SU-DHL-6 (cell line): ENCODE measurements around the gene RPUSD4.
A peak's percentile ranks its signal among the peaks of the same experiment; 100 is the strongest.

Experiments
- H2AFZ ChIP-seq: fragments of 200-600 bp; sonication (generic); 2 replicates; pipeline ENCODE4 v1.6.1; 2014; ENCODE audit warnings: low read depth, mild to moderate bottlenecking, moderate library complexity, mixed read lengths, antibody characterized with exemption, low read length; ENCODE audit not compliant: severe bottlenecking
- H3F3A ChIP-seq: fragments of 200-600 bp; shearing (Covaris generic); 2 replicates; pipeline ENCODE4 v1.6.0; 2016; ENCODE audit warnings: antibody characterized with exemption, mild to moderate bottlenecking; ENCODE audit not compliant: insufficient read depth
- H3K27ac ChIP-seq: fragments of 200-600 bp; sonication (generic); 2 replicates; pipeline ENCODE4 v1.5.1; 2016; ENCODE audit warnings: low read depth, mild to moderate bottlenecking, low read length, moderate library complexity, mixed read lengths
- H3K27me3 ChIP-seq: fragments of 200-600 bp; sonication (generic), shearing (Covaris generic); 2 replicates; pipeline ENCODE4 v1.6.0; 2014; ENCODE audit warnings: mild to moderate bottlenecking, low read length
- H3K36me3 ChIP-seq: fragments of 200-600 bp; sonication (generic); 2 replicates; pipeline ENCODE4 v1.6.1; 2014; ENCODE audit warnings: mild to moderate bottlenecking, low read length, mixed read lengths
- H3K4me2 ChIP-seq: fragments of 300-600, 200-600 bp; shearing (Covaris generic), sonication (generic); 2 replicates; pipeline ENCODE4 v1.6.0; 2014; ENCODE audit warnings: low read length, low read depth, mild to moderate bottlenecking; ENCODE audit not compliant: poor library complexity, severe bottlenecking
- H3K4me3 ChIP-seq: fragments of 200-600 bp; sonication (generic); 2 replicates; pipeline ENCODE4 v1.5.1; 2014; ENCODE audit warnings: antibody characterized with exemption, low read length, mild to moderate bottlenecking, mixed read lengths; ENCODE audit not compliant: insufficient read depth, poor library complexity, severe bottlenecking
- H3K79me2 ChIP-seq: fragments of 200-600 bp; sonication (generic); 2 replicates; pipeline ENCODE4 v1.6.1; 2014; ENCODE audit warnings: mild to moderate bottlenecking, low read length, moderate library complexity; ENCODE audit not compliant: insufficient read depth
- H3K9ac ChIP-seq: fragments of 200-600 bp; sonication (generic); 2 replicates; pipeline ENCODE4 v1.7.0; 2014; ENCODE audit warnings: mild to moderate bottlenecking, low read length
- H3K9me2 ChIP-seq: fragments of 200-600 bp; sonication (generic); replicated peaks from 2 replicates; pipeline ENCODE4 v1.6.1; 2014; ENCODE audit warnings: low read length; ENCODE audit not compliant: insufficient read depth
- H3K9me3 ChIP-seq: fragments of 200-600 bp; sonication (generic); 2 replicates; pipeline ENCODE4 v1.6.1; 2014; ENCODE audit warnings: low read length, mixed read lengths; ENCODE audit not compliant: insufficient read depth
- H4K20me1 ChIP-seq: fragments of 200-600 bp; sonication (generic); 2 replicates; pipeline ENCODE4 v1.6.1; 2014; ENCODE audit warnings: low read depth, mild to moderate bottlenecking, antibody characterized with exemption, low read length, moderate library complexity, mixed read lengths
- EZH2phosphoT487 ChIP-seq: fragments of 200-600 bp; sonication (generic), shearing (Covaris generic); conservative IDR thresholded peaks from 2 replicates; pipeline ENCODE4 v1.6.1; 2018; ENCODE audit warnings: mild to moderate bottlenecking, antibody characterized with exemption, low read length, moderate library complexity, mixed read lengths
- TF ChIP-seq, protein P1 (sequence below): fragments of 200-600 bp; sonication (generic); IDR thresholded peaks from one replicate; pipeline ENCODE4 v1.5.1; 2017; ENCODE audit warnings: antibody characterized with exemption, mild to moderate bottlenecking, low read length, moderate library complexity; ENCODE audit not compliant: insufficient read depth, poor library complexity, severe bottlenecking

RPUSD4 gene

DNA sequence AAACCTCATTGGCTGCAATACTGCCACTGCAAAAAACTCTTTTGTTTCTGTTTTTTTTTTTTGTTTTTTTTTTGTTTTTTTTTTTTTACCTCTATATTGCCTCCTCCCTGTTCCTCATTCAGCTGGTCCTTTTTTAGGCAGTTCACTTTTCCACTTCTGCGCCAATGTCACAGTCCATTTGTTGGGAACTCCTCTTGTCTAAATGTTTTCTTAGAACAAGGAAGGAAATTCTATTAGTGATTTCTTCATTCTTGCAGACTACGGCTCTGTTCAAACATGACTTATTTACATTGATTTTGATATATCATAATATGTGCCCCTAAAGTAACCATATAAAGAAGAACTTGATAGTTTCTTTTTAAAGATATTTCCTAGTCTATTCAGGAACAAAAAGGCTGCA, 3.0 kb upstream of the RPUSD4 start:
- Histone ChIP-seq H3K79me2 (peaks cover 30% of the 10 kb centered on the region), H3K27ac (no peak overlapping the region), H3K9me2 (no peaks in the 10 kb centered on the region), H2AFZ (no peak overlapping the region), H4K20me1 (no peaks in the 10 kb centered on the region), H3K4me2 (no peak overlapping the region), H3F3A (no peaks in the 10 kb centered on the region), H3K36me3 (no peaks in the 10 kb centered on the region), H3K9me3 (no peaks in the 10 kb centered on the region), H3K4me3 (no peak overlapping the region), H3K27me3 (no peaks in the 10 kb centered on the region), H3K9ac (no peak overlapping the region)
- TF ChIP-seq, protein P1, sequence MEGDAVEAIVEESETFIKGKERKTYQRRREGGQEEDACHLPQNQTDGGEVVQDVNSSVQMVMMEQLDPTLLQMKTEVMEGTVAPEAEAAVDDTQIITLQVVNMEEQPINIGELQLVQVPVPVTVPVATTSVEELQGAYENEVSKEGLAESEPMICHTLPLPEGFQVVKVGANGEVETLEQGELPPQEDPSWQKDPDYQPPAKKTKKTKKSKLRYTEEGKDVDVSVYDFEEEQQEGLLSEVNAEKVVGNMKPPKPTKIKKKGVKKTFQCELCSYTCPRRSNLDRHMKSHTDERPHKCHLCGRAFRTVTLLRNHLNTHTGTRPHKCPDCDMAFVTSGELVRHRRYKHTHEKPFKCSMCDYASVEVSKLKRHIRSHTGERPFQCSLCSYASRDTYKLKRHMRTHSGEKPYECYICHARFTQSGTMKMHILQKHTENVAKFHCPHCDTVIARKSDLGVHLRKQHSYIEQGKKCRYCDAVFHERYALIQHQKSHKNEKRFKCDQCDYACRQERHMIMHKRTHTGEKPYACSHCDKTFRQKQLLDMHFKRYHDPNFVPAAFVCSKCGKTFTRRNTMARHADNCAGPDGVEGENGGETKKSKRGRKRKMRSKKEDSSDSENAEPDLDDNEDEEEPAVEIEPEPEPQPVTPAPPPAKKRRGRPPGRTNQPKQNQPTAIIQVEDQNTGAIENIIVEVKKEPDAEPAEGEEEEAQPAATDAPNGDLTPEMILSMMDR: no peak
- no peak for TF ChIP-seq EZH2phosphoT487

DNA sequence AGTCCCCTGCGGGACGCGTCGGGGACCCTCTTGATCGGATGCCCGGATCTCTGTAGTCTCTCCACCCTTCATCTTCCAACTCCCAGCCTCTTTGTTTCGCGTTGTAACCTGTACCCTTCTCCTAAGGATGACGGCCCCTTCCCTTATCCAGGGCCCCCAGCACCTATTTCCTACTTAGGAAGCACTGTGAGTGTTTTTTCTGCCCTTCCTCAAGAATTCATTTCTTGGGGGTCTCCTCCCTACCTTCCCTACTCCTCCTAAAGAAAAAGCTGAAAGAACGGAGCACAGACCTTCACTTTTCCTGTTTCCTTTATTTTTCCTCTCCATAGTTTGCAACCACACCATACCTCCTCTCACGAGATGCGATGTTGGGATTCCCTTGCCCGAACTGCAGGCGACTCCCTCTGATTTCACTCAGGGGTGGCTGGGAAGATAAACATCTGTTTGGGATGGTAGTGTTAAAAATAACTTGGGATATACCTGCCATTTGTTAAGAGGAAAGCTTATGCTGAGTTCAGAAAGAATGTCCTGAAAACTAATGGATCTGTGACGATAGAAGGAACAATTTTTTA, 725 bp upstream of the RPUSD4 start:
- H3K4me3 ChIP-seq: peak overlapping the region; percentile 82
- H3K9ac ChIP-seq: peak overlapping the region; percentile 74
- H3K9me2 ChIP-seq: no peaks in the 10 kb centered on the region
- peak overlapping the region; percentile 15 for H2AFZ ChIP-seq
- peak overlapping the region; percentile 83 for H3K4me2 ChIP-seq
- no peaks in the 10 kb centered on the region for H3K9me3 ChIP-seq
- H3F3A ChIP-seq: no peaks in the 10 kb centered on the region
- peaks cover 21% of the 10 kb centered on the region for H3K79me2 ChIP-seq
- no peaks in the 10 kb centered on the region for H3K36me3 ChIP-seq
- TF ChIP-seq, protein P1: no peak
- TF ChIP-seq EZH2phosphoT487: no peak
- H3K27me3 ChIP-seq: no peaks in the 10 kb centered on the region
- H3K27ac ChIP-seq: no peak overlapping the region
- H4K20me1 ChIP-seq: no peaks in the 10 kb centered on the region

DNA sequence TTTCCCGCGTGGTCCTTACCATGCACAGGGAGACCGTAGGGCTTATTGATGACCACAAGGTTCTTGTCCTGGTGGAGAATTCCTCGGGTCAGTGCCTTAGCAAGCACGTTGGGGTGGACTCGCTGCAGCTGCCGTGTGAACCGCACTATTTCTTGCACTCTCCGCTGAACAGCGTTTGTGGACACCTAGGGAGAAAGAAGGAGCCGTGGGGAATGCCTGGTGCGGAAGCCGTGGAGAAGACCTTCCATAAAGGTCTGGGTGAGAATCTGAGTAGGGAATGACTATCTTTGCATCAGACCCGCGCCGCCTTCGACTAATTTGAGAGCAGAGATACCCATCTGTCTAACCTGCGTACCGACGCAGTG, 597 bp downstream of the RPUSD4 start:
- TF ChIP-seq, protein P1: no peak
- TF ChIP-seq EZH2phosphoT487: no peak
- peak overlapping the region; percentile 83 for H2AFZ ChIP-seq
- no peaks in the 10 kb centered on the region for H3F3A ChIP-seq
- H3K27ac ChIP-seq: no peak overlapping the region
- H3K27me3 ChIP-seq: no peaks in the 10 kb centered on the region
- H3K9ac ChIP-seq: peak overlapping the region; percentile 74
- no peaks in the 10 kb centered on the region for H3K9me2 ChIP-seq
- H3K4me3 ChIP-seq: peak overlapping the region; percentile 82
- no peaks in the 10 kb centered on the region for H4K20me1 ChIP-seq
- H3K36me3 ChIP-seq: no peaks in the 10 kb centered on the region
- H3K9me3 ChIP-seq: no peaks in the 10 kb centered on the region
- H3K4me2 ChIP-seq: peak overlapping the region; percentile 69
- peaks cover 21% of the 10 kb centered on the region for H3K79me2 ChIP-seq
